K562 (cell line): Measurements from ENCODE around the gene TIMM17A. TPM values are rescaled to one million over a fixed set of nuclear protein-coding genes. Genes with fewer than 3 reads are reported as not detected.

Source experiments
- CBX5 ChIP-seq: IDR thresholded peaks from 2 replicates; pipeline ENCODE4 v1.6.1; 2014; ENCODE audit warnings: low read depth, borderline replicate concordance
- CEBPG ChIP-seq, 3 experiments: fragments of 200-800 bp in 1 of 3; sonication (Bioruptor generic) in 1 of 3; sonication (generic) in 1 of 3; formaldehyde crosslinking in 1 of 3; IDR thresholded peaks in 2 of 3; conservative IDR thresholded peaks in 1 of 3; 2 replicates each; pipeline versions ENCODE4 v1.6.1 to v1.8.0; 2016 to 2022; ENCODE audit warnings: missing compliant biosample characterization in 2 of 3, missing genetic modification characterization in 2 of 3, mild to moderate bottlenecking in 1 of 3, missing genetic modification reagents in 1 of 3
- CTBP1 ChIP-seq: fragments of 450-650 bp; IDR thresholded peaks from 2 replicates; pipeline ENCODE4 v1.6.1; 2016; ENCODE audit warnings: borderline replicate concordance
- FOXK2 ChIP-seq, 2 experiments: fragments of 450-650 bp; IDR thresholded peaks in 1 of 2; conservative IDR thresholded peaks in 1 of 2; 2 replicates each; pipeline ENCODE4 v1.6.1; 2016; ENCODE audit warnings: low read depth in 2 of 2, mild to moderate bottlenecking in 1 of 2
- HDAC2 ChIP-seq: fragments of 450-650 bp; IDR thresholded peaks from 2 replicates; pipeline ENCODE4 v1.6.1; 2016; ENCODE audit warnings: mild to moderate bottlenecking
- HDAC8 ChIP-seq: fragments of 450-650 bp; IDR thresholded peaks from 2 replicates; pipeline ENCODE4 v1.6.1; 2016; ENCODE audit warnings: mild to moderate bottlenecking, missing genetic modification characterization, moderate library complexity, missing compliant biosample characterization
- JUNB ChIP-seq: fragments of 450-650 bp; formaldehyde crosslinking; conservative IDR thresholded peaks from 2 replicates; pipeline ENCODE4 v1.4.0; 2020; ENCODE audit warnings: mild to moderate bottlenecking
- L3MBTL2 ChIP-seq: fragments of 450-650 bp; IDR thresholded peaks from 2 replicates; pipeline ENCODE4 v1.6.1; 2016; ENCODE audit warnings: mild to moderate bottlenecking, moderate library complexity
- MCM3 ChIP-seq: fragments of 450-650 bp; IDR thresholded peaks from 2 replicates; pipeline ENCODE4 v1.6.1; 2016
- NR2C2 ChIP-seq, 2 experiments: fragments of 200-800 bp in 1 of 2; sonication (Bioruptor generic) in 1 of 2; sonication (generic) in 1 of 2; formaldehyde crosslinking in 1 of 2; IDR thresholded peaks; 2 replicates each; pipeline versions ENCODE4 v1.6.1 to v1.8.0; 2016 to 2022; ENCODE audit warnings: mild to moderate bottlenecking in 1 of 2, missing compliant biosample characterization in 1 of 2, missing genetic modification characterization in 1 of 2, missing genetic modification reagents in 1 of 2
- PHF20 ChIP-seq: fragments of 450-650 bp; IDR thresholded peaks from 2 replicates; pipeline ENCODE4 v1.6.1; 2018; ENCODE audit not compliant: partially characterized antibody
- PRMT5 ChIP-seq: sonication (generic); formaldehyde crosslinking; IDR thresholded peaks from 2 replicates; pipeline ENCODE4 v1.5.0; 2020; ENCODE audit warnings: missing genetic modification reagents
- PURB ChIP-seq: sonication (generic); formaldehyde crosslinking; IDR thresholded peaks from 2 replicates; pipeline ENCODE4 v1.9.0; 2021; ENCODE audit warnings: low read depth, mild to moderate bottlenecking, missing genetic modification reagents
- SAP30 ChIP-seq: fragments of 200-600 bp; sonication (generic); IDR thresholded peaks from 2 replicates; pipeline ENCODE4 v1.6.1; 2012; ENCODE audit warnings: borderline replicate concordance, low read depth, mild to moderate bottlenecking, moderate library complexity, low read length, control low read depth, inconsistent platforms; ENCODE audit not compliant: insufficient read depth, poor library complexity, severe bottlenecking
- SMARCA4 ChIP-seq: fragments of 450-650 bp; IDR thresholded peaks from 2 replicates; pipeline ENCODE4 v1.6.1; 2016
- SMARCA5 ChIP-seq: fragments of 450-650 bp; IDR thresholded peaks from 2 replicates; pipeline ENCODE4 v1.6.1; 2016
- SMARCB1 ChIP-seq: IDR thresholded peaks from 2 replicates; pipeline ENCODE4 v1.6.1; 2011; ENCODE audit warnings: improper control_type of control experiment, low read depth; ENCODE audit not compliant: insufficient read length
- SRSF1 ChIP-seq: fragments of 200-400 bp; formaldehyde crosslinking; IDR thresholded peaks from 2 replicates; pipeline ENCODE4 v1.6.1; 2017; ENCODE audit warnings: mild to moderate bottlenecking, low read depth, low read length, moderate library complexity
- TFAM ChIP-seq: fragments of 250-450 bp; sonication (Bioruptor Pico); conservative IDR thresholded peaks from 2 replicates; pipeline ENCODE4 v1.5.0; 2021; ENCODE audit warnings: mild to moderate bottlenecking, moderate library complexity
- TOE1 ChIP-seq, 2 experiments: fragments of 450-650 bp in 1 of 2; sonication (generic) in 1 of 2; formaldehyde crosslinking in 1 of 2; IDR thresholded peaks; 2 replicates each; pipeline versions ENCODE4 v1.7.1 to v1.8.0; 2016 to 2022; ENCODE audit warnings: borderline replicate concordance in 2 of 2, mild to moderate bottlenecking in 2 of 2, antibody characterized with exemption in 1 of 2, inconsistent platforms in 1 of 2, low read depth in 1 of 2, missing genetic modification reagents in 1 of 2, moderate library complexity in 1 of 2
- ZEB2 ChIP-seq: fragments of 450-650 bp; IDR thresholded peaks from 2 replicates; pipeline ENCODE4 v1.6.1; 2016
- ZNF324 ChIP-seq: fragments of 250-450 bp; sonication (Bioruptor Pico); IDR thresholded peaks from 2 replicates; pipeline ENCODE4 v1.4.0; 2020; ENCODE audit warnings: mild to moderate bottlenecking
- ZNF431 ChIP-seq: sonication (generic); formaldehyde crosslinking; IDR thresholded peaks from 2 replicates; pipeline ENCODE4 v1.8.0; 2022; ENCODE audit warnings: mild to moderate bottlenecking, missing genetic modification reagents
- ZNF780A ChIP-seq: fragments of 250-450 bp; sonication (Bioruptor Pico); IDR thresholded peaks from 2 replicates; pipeline ENCODE4 v1.5.0; 2021; ENCODE audit warnings: mild to moderate bottlenecking
- polyA plus RNA-seq, 8 experiments: library from polyadenylated mRNA; depleted of rRNA in 4 of 8; stranded (reverse) in 5 of 8; unstranded in 3 of 8; fragments of >200 nt; fragmentation: Nextera tagmentation in 2 of 8; fragmentation: Illumina TruSeq in 1 of 8; extraction: Ambion mirVana in 2 of 8; extraction: Trizol in 1 of 8; gene quantifications; 2 replicates each; pipeline versions ENCODE4 v1.2.1 to v1.2.3, GENCODE V29; 2011 to 2014; ENCODE audit warnings: inconsistent platforms in 1 of 8, missing spikeins in 1 of 8
- total RNA-seq, 7 experiments: library from RNA; depleted of rRNA in 6 of 7; stranded (reverse); fragments of >200 nt in 6 of 7; fragmentation: Illumina TruSeq in 2 of 7; extraction: Trizol in 2 of 7; gene quantifications; 2 replicates each; pipeline versions ENCODE4 v1.2.1 to v1.2.3, GENCODE V29; 2011 to 2021; ENCODE audit warnings: low replicate concordance in 1 of 7
- TF ChIP-seq, protein P1 (sequence below): sonication (generic); formaldehyde crosslinking; IDR thresholded peaks from 2 replicates; pipeline ENCODE4 v1.8.1; 2023; ENCODE audit warnings: missing genetic modification reagents, mild to moderate bottlenecking, borderline replicate concordance

TIMM17A gene
- total and polyA plus RNA-seq, 9 of the 15 experiments (the other 6 are each of a cell fraction or from before 2014, with no cell fraction given) = 116 to 744 (median 180) TPM

GRCh38 chr1:201916649-201917249 is 38.6 kb upstream of the TIMM17A start (continued):
- TF ChIP-seq TOE1 (IDR thresholded peaks at IDR 0.05; ENCODE audit: borderline replicate concordance) (no peak; the same call in 1 of the 2 replicates), TOE1 (CRISPR knock-in tag; IDR thresholded peaks at IDR 0.05; ENCODE audit: borderline replicate concordance, low read depth) (no peak), CTBP1 (peak; percentile 55; the same call in 1 of the 2 replicates), SMARCA5 (peak; percentile 17; the same call in 1 of the 2 replicates), CEBPG (CRISPR knock-in tag; IDR thresholded peaks at IDR 0.05) (0 out of 2 replicates have a peak, but pooled peaks have one; percentile 26), CEBPG (tag; conservative IDR thresholded peaks at IDR 0.05 in 1 of 2, IDR thresholded peaks at IDR 0.05 in 1 of 2) (peak; percentile 64 to 66; a peak in 3 of 4 replicates), ZNF780A (no peak), ZEB2 (peak; percentile 29; the same call in 1 of the 2 replicates), SRSF1 (no peak), SAP30 (no peak), TFAM (no peak), PRMT5 (no peak), ZNF324 (CRISPR knock-in tag) (no peak), PURB (CRISPR knock-in tag) (no peak), NR2C2 (CRISPR knock-in tag; IDR thresholded peaks at IDR 0.05) (no peak), NR2C2 (tag; IDR thresholded peaks at IDR 0.05) (peak; percentile 72), CBX5 (0 out of 2 replicates have a peak, but pooled peaks have one; percentile 18), L3MBTL2 (0 out of 2 replicates have a peak, but pooled peaks have one; percentile 23), HDAC2 (peak; percentile 61; the same call in 1 of the 2 replicates), PHF20 (no peak), HDAC8 (tag) (no peak), FOXK2 (conservative IDR thresholded peaks at IDR 0.05 in 1 of 2, IDR thresholded peaks at IDR 0.05 in 1 of 2; ENCODE audit: low read depth in 2 of 2) (peak; percentile 70 to 71), JUNB (CRISPR knock-in tag) (no peak), MCM3 (no peak), SMARCB1 (no peak), ZNF431 (CRISPR knock-in tag) (no peak), SMARCA4 (peak; percentile 82; the same call in 1 of the 2 replicates)
- TF ChIP-seq, protein P1, sequence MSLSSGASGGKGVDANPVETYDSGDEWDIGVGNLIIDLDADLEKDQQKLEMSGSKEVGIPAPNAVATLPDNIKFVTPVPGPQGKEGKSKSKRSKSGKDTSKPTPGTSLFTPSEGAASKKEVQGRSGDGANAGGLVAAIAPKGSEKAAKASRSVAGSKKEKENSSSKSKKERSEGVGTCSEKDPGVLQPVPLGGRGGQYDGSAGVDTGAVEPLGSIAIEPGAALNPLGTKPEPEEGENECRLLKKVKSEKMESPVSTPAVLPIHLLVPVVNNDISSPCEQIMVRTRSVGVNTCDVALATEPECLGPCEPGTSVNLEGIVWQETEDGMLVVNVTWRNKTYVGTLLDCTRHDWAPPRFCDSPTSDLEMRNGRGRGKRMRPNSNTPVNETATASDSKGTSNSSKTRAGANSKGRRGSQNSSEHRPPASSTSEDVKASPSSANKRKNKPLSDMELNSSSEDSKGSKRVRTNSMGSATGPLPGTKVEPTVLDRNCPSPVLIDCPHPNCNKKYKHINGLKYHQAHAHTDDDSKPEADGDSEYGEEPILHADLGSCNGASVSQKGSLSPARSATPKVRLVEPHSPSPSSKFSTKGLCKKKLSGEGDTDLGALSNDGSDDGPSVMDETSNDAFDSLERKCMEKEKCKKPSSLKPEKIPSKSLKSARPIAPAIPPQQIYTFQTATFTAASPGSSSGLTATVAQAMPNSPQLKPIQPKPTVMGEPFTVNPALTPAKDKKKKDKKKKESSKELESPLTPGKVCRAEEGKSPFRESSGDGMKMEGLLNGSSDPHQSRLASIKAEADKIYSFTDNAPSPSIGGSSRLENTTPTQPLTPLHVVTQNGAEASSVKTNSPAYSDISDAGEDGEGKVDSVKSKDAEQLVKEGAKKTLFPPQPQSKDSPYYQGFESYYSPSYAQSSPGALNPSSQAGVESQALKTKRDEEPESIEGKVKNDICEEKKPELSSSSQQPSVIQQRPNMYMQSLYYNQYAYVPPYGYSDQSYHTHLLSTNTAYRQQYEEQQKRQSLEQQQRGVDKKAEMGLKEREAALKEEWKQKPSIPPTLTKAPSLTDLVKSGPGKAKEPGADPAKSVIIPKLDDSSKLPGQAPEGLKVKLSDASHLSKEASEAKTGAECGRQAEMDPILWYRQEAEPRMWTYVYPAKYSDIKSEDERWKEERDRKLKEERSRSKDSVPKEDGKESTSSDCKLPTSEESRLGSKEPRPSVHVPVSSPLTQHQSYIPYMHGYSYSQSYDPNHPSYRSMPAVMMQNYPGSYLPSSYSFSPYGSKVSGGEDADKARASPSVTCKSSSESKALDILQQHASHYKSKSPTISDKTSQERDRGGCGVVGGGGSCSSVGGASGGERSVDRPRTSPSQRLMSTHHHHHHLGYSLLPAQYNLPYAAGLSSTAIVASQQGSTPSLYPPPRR (CRISPR knock-in tag) = no peak
